NCI-H128 (cell line): Measurements from ENCODE around the gene SMC5.
"Not testable (repeated sequence)": the region's sequence is repeated elsewhere in the genome, so short reads cannot be mapped to it uniquely, and the experiment has no call there.

Experiments used
- DNase-seq: peaks from one replicate; lab custom pipeline; 2025; ENCODE audit not compliant: unreplicated experiment; lab: John Stamatoyannopoulos, UW

The SMC5 gene

DNA sequence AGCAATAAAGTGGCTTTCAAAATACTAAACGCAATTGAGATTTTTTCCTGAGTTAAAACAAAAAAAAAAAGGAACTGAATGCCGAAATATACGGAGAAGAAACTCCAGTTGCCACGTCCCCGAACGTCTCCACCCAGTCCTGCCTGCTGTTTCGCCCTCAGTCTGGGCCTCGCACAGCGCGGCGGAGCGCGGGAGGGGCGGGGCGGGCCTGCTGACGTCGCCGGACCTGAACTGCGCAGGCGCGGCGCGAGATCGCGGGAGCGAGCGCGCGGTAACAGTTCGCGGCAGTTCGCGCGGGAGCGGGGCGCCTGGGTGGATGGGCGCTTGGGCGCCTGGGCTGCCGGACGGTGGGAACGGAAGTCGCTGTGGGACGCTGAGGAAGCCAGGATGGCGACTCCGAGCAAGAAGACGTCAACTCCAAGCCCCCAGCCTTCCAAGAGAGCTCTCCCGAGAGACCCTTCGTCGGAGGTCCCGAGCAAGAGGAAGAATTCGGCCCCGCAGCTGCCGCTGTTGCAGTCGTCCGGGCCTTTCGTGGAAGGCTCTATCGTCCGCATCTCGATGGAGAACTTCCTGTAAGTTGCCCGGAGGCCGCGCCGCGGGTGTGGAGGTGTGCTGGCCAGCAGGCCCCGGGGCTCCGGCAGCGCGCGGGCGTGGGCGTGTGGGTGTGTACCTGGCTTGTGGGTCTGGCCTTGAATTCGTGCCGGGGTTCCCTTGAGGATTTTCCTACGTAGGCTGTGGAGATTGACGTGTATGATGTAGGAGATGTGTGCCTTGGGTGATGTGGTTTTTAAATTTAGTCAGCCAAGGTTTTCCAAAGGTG is at the start of gene SMC5:
TSS of gene SMC5 (plus strand) at position 287 of the 820 bp plus-strand sequence. CDS start at position 388, 101 bp downstream.
- peak; percentile 74 for DNase-seq

GRCh38 chr9:70217029-70217428 is 41.7 kb upstream of the SMC5 start:
- no peak for DNase-seq

- no peak for DNase-seq
These were observed 40.0 kb upstream of the SMC5 start for GRCh38 chr9:70218767-70219166.

DNA sequence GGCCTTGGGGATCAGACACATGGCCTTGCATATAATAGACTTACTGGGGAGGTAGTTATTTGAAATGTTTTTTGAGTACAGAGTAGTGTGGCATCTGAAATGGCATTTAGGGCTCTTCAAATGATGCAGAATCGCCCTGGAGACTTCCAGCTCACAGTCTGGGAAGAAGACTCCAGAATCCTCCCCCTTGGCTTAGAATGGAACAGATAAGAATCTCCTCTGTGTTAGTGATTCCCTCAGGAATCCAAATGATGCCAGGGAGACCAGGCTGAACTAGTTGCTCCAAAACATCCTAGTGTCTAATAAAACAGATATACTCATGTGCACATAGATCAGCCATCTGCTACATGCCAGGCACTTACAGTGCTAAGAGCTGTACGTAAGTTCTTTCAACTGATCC is 38.6 kb upstream of the SMC5 start:
- no peak for DNase-seq

DNA sequence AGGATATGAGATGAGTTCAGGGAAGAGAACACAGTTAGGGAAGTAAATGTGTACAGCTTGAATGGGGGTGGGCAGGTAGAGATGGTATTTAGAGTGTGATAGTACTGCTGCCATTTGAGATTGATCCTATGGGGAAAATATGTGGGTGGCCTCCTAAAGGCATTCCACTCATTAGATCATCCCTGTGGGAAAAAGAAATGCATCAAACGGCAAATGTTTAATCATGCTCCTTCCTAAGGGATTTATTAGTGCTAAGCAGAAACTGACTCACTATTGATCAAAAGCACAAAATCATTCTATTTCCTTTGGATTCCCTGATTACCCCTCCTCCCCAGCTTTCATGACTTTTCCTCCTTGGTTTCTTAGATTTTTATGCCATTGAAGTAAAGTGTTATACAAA is 36.4 kb upstream of the SMC5 start:
- DNase-seq, result no peak

DNA sequence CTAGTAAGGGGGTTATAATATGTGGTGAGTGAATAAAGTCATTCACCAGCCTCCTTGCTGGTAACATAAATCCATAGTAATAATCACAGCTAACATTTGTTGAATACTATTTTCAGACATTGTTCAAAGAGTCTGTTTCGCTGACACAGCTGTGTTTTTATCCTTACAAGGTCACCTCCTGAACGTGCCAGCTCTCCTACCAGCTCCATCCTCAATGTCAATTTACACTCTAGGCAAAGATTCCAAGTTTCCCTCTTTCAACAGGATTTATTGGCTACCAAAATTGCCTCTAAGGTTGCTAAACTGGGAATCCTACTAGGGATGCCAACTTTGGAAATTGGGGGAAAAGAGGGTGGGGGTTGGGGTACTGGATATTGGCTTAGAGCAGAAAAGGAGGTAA is 30.7 kb upstream of the SMC5 start:
- DNase-seq, result no peak

DNA sequence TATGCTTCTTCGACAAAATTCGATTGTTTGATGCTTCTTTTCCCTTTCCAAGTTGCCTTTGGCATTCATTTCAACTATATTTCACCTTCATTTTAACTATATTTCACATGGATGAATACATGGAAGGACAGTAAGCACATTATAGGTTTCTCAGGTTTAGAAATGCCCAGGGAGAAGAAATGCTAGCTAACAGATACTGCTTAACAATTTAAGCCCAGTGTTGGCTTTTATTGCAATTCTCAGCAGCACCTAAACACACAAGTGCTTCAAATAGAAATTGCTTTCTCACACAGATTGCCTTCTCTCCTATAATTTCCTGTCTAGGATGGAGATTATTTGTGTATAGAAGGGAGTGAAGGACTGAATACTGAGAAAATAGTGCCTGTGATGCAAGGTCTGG is 30.2 kb upstream of the SMC5 start:
- DNase-seq, result no peak

DNA sequence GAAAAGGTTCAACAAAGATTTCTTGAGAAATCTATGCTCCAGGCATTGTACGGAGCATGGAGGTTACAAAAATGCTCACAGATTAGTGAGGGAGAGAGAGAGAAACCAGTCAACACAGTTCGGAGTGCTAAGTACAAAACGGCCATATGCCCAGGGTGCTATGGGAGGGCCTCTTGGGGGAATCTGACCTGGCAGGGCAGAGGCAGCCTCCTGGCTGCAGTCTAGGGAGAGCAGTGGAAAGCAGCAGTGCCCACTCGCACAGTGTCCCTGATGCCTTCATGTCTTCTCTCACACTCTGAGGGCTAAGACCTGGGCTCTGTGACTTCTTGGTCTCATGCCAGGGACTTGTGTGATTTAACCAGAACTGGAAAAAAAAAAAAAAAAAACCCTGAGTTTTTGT is 29.8 kb upstream of the SMC5 start:
- no peak for DNase-seq

- DNase-seq, result no peak
These were observed 29.2 kb upstream of the SMC5 start for GRCh38 chr9:70229579-70229978.

- no peak for DNase-seq
These were observed 26.3 kb upstream of the SMC5 start for GRCh38 chr9:70232476-70232875.

GRCh38 chr9:70234208-70234607 is 24.6 kb upstream of the SMC5 start:
- not testable (repeated sequence) for DNase-seq

DNA sequence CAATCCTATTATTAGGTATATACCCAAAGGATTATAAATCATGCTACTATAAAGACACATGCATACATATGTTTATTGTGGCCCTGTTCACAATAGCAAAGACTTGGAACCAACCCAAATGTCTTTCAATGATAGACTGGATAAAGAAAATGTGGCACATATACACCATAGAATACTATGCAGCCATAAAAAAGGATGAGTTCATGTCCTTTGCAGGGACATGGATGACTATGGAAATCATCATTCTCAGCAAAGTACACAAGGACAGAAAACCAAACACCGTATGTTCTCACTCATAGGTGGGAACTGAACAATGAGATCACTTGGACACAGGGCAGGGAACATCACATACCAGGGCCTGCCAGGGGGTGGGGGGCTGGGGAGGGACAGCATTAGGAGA is 12.8 kb upstream of the SMC5 start:
- DNase-seq, result not testable (repeated sequence)

- DNase-seq, result no peak
These were observed 8.6 kb upstream of the SMC5 start for GRCh38 chr9:70250221-70250620.

- DNase-seq, result no peak
These were observed 3.3 kb upstream of the SMC5 start for GRCh38 chr9:70255486-70255885.

DNA sequence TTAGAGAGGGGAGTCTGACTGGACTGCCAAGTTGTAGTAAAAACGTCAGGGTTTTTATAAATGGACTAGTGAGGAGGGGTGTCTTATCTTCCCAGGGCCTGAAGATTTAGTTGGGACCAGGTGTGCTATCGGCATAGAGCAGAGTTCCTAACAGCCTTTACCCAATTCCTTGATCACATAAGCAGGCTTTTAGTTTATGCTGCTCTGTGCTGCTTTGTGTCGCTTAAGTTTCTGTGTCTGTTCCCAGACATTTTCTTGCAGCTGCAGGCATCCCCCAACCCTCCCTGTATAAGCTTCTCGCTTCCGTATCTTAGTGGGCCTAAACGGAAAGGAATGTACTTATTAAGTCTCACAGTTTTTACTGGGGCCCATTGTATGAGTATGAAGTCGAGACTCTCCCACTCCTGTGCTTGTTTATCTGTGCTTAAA is 2.6 kb upstream of the SMC5 start:
- DNase-seq, result no peak

GRCh38 chr9:70257502-70257901 is 1.3 kb upstream of the SMC5 start:
- DNase-seq, result no peak

GRCh38 chr9:70257991-70258691 is 637 bp upstream of the SMC5 start:
- DNase-seq, result peak; percentile 67

GRCh38 chr9:70259512-70259802 is 679 bp downstream of the SMC5 start:
- DNase-seq, result no peak

GRCh38 chr9:70260007-70260443 is 1.2 kb downstream of the SMC5 start:
- DNase-seq, result no peak

- DNase-seq, result no peak
These were observed 1.8 kb downstream of the SMC5 start for GRCh38 chr9:70260606-70261005.

- DNase-seq, result no peak
These were observed 2.5 kb downstream of the SMC5 start for GRCh38 chr9:70261131-70261870.

DNA sequence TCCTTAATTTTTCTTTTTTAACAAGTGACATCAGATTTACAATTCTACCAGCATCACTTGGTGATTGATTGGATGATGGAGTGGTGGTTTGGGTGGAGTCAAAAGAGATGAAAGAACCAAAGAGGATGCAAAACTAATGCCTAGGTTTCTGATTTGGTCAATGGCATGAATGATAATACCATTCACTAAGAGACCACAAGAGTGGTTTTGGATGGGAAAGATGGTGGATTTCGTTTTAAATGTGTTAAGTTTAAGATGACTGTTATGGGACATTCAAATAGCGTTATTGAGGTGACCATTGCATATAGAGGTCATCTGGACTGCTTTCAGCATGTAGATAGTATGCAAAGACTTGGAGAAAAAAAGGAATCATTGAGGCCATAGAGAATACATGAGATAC is 3.6 kb downstream of the SMC5 start:
- DNase-seq, result no peak
